Lower lobe of right lung (tissue), 2 donors: ENCODE results near the gene ANKLE1. TPM values are rescaled to one million over a fixed set of nuclear protein-coding genes. Genes with fewer than 3 reads are reported as not detected.
A peak's percentile ranks its signal among the peaks of the same experiment; 100 is the strongest.
"Not testable (repeated sequence)": the region's sequence is repeated elsewhere in the genome, so short reads cannot be mapped to it uniquely, and the experiment has no call there.

Source experiments
- ATAC-seq, 2 donors: fragments of 200-7000 bp; cut with Tn5 transposase; one replicate each; pipeline ENCODE4 v1.9.1; 2020 to 2022; ENCODE audit warnings: mild to moderate bottlenecking in 2 of 2, moderate library complexity in 2 of 2
- DNase-seq: peaks from one replicate; pipeline ENCODE4 v3.0.0-alpha.2; 2020
- H3K27ac ChIP-seq: fragments of 200-600 bp; one replicate; pipeline ENCODE4 v1.8.0; 2022
- H3K27me3 ChIP-seq: fragments of 200-600 bp; one replicate; pipeline ENCODE4 v1.8.0; 2022; ENCODE audit warnings: low read depth
- H3K36me3 ChIP-seq: fragments of 200-600 bp; one replicate; pipeline ENCODE4 v1.8.0; 2022; ENCODE audit warnings: mild to moderate bottlenecking
- H3K4me1 ChIP-seq: fragments of 200-600 bp; one replicate; pipeline ENCODE4 v1.8.0; 2022
- H3K4me3 ChIP-seq: fragments of 200-600 bp; one replicate; pipeline ENCODE4 v1.8.0; 2022; ENCODE audit warnings: mild to moderate bottlenecking
- H3K9me3 ChIP-seq: fragments of 200-600 bp; one replicate; pipeline ENCODE4 v1.8.0; 2022
- CTCF ChIP-seq: fragments of 200-600 bp; IDR thresholded peaks from one replicate; pipeline ENCODE4 v1.8.0; 2022; ENCODE audit warnings: antibody characterized with exemption, mild to moderate bottlenecking
- intact Hi-C: fragments of 100-400 bp; cut with DNase I; formaldehyde crosslinking; loops from one replicate; pipeline ENCODE4 v1.11.0; 2022
- total RNA-seq: library from RNA; stranded (reverse); fragmentation: NEBNext Ultra II Directional; extraction: Animal tissue kit (Norgen Biotek cat#: 25700); gene quantifications from one replicate; pipeline ENCODE4 v1.2.1, GENCODE V29; 2021
- donor health status: DM: no; HTN: yes; CAD: no; lungs with severe emphysema.

The ANKLE1 gene
- total RNA-seq, 1 donor from 2014 or later = 0.92 TPM

GRCh38 chr19:17266026-17266425, 15.7 kb upstream of the ANKLE1 start:
- no peak for ATAC-seq
- H3K9me3 ChIP-seq = no peaks in the 10 kb centered on the region
- no peak for DNase-seq
- intact Hi-C loops = no loop called here
- no peak overlapping the region for H3K4me3 ChIP-seq
- peaks cover 26% of the 10 kb centered on the region for H3K36me3 ChIP-seq
- peaks cover 22% of the 10 kb centered on the region for H3K4me1 ChIP-seq
- TF ChIP-seq CTCF = no peak
- H3K27ac ChIP-seq = peak overlapping the region; percentile 33
- no peaks in the 10 kb centered on the region for H3K27me3 ChIP-seq

- ATAC-seq = no peak
- intact Hi-C loops = no loop called here
- no peak for DNase-seq
- H3K4me3 ChIP-seq = peak overlapping the region; percentile 29
- no peaks in the 10 kb centered on the region for H3K27me3 ChIP-seq
- peaks cover 31% of the 10 kb centered on the region for H3K36me3 ChIP-seq
- H3K27ac ChIP-seq = peak overlapping the region; percentile 33
- no peaks in the 10 kb centered on the region for H3K9me3 ChIP-seq
- TF ChIP-seq CTCF = no peak
- H3K4me1 ChIP-seq = peaks cover 22% of the 10 kb centered on the region
These were observed 15.1 kb upstream of the ANKLE1 start for GRCh38 chr19:17266589-17266974.

- H3K27ac ChIP-seq = peak within 1 kb of the TSS; percentile 75
- no peaks in the 10 kb centered on the region for H3K9me3 ChIP-seq
- peaks cover 37% of the 10 kb centered on the region for H3K36me3 ChIP-seq
- H3K27me3 ChIP-seq = no peaks in the 10 kb centered on the region
- ATAC-seq = peak; percentile 98
- DNase-seq = peak; percentile 95
- intact Hi-C loops = no loop called here
- peak within 1 kb of the TSS; percentile 94 for H3K4me3 ChIP-seq
- TF ChIP-seq CTCF = no peak
- H3K4me1 ChIP-seq = peaks cover 22% of the 10 kb centered on the region
These were observed 14.5 kb upstream of the ANKLE1 start, which contains the start of gene BABAM1 for GRCh38 chr19:17266975-17267788. BABAM1 (plus strand) TSS chr19:17267443; CDS start chr19:17268807, 1,364 bp downstream.

GRCh38 chr19:17268754-17269153, 12.9 kb upstream of the ANKLE1 start:
- no peak for TF ChIP-seq CTCF
- peaks cover 22% of the 10 kb centered on the region for H3K4me1 ChIP-seq
- intact Hi-C loops = no loop called here
- peaks cover 50% of the 10 kb centered on the region for H3K36me3 ChIP-seq
- no peaks in the 10 kb centered on the region for H3K9me3 ChIP-seq
- H3K4me3 ChIP-seq = no peak overlapping the region
- ATAC-seq = no peak
- DNase-seq = no peak
- H3K27me3 ChIP-seq = no peaks in the 10 kb centered on the region
- no peak overlapping the region for H3K27ac ChIP-seq

GRCh38 chr19:17274892-17275291, 6.8 kb upstream of the ANKLE1 start:
- H3K4me1 ChIP-seq, H3K4me3 ChIP-seq, DNase-seq, ATAC-seq, H3K9me3 ChIP-seq, intact Hi-C loops, H3K27ac ChIP-seq, H3K27me3 ChIP-seq: not testable (repeated sequence)
- H3K36me3 ChIP-seq = peaks cover 92% of the 10 kb centered on the region

GRCh38 chr19:17275441-17276175, 6.1 kb upstream of the ANKLE1 start:
- no peak for TF ChIP-seq CTCF
- Histone ChIP-seq H3K27me3 (peaks cover 1% of the 10 kb centered on the region), H3K27ac (no peak overlapping the region), H3K4me3 (no peak overlapping the region), H3K9me3 (no peaks in the 10 kb centered on the region), H3K36me3 (peaks cover 85% of the 10 kb centered on the region), H3K4me1 (no peaks in the 10 kb centered on the region)
- no peak for DNase-seq
- no peak for ATAC-seq
- intact Hi-C loops = no loop called here
